ENCODE data around the gene WDR86. TPM values are rescaled to one million over a fixed set of nuclear protein-coding genes. Genes with fewer than 3 reads are reported as not detected.
A peak's percentile ranks its signal among the peaks of the same experiment; 100 is the strongest.

WDR86 gene
- total RNA-seq: under 1 TPM; 0.26 to 0.32 TPM

GRCh38 chr7:151409667-151410404 lies at the start of gene WDR86:
WDR86 (minus strand) TSS chr7:151410038; CDS start chr7:151409589, 449 bp downstream.
- CTCF ChIA-PET: interaction anchor here (0.8 kb wide), 1 partner anchor 20 kb away, joined by 3 read pairs; no protein-coding TSS in a partner anchor

GRCh38 chr7:151457534-151457933 lies 47.7 kb upstream of the WDR86 start:
- no peak overlapping the region for H3K27ac Mint-ChIP-seq
- peaks cover 10% of the 10 kb centered on the region for H3K4me1 Mint-ChIP-seq (ENCODE audit: low read depth)
- peaks cover 12% of the 10 kb centered on the region for H3K27me3 Mint-ChIP-seq (ENCODE audit: low read depth)
- ChIA-PET CTCF (interaction anchor here (1.0 to 2.3 kb wide), 4 partner anchors 9 to 142 kb away, joined by 3 to 10 read pairs (median 4); no protein-coding TSS in a partner anchor), POLR2A (no interaction called here)
- DNase-seq: no peak
- H3K9me3 Mint-ChIP-seq (ENCODE audit: insufficient read depth): peaks cover 8% of the 10 kb centered on the region
- H3K4me3 Mint-ChIP-seq: no peak overlapping the region
- ATAC-seq: no peak
- H3K36me3 Mint-ChIP-seq (ENCODE audit: low read depth): peaks cover 6% of the 10 kb centered on the region

More at GRCh38 chr7:151409667-151410404, at the start of gene WDR86:
- POLR2A ChIA-PET: no interaction called here
- peaks cover 10% of the 10 kb centered on the region for H3K4me1 Mint-ChIP-seq (ENCODE audit: low read depth)
- ATAC-seq (peak; percentile 7), DNase-seq (no peak)
- H3K9me3 Mint-ChIP-seq (ENCODE audit: insufficient read depth): no peaks in the 10 kb centered on the region
- peaks cover 51% of the 10 kb centered on the region for H3K27me3 Mint-ChIP-seq (ENCODE audit: low read depth)
- peak within 1 kb of the TSS; percentile 40 for H3K4me3 Mint-ChIP-seq
- H3K27ac Mint-ChIP-seq: peak within 1 kb of the TSS; percentile 54
- H3K36me3 Mint-ChIP-seq (ENCODE audit: low read depth): no peaks in the 10 kb centered on the region

GRCh38 chr7:151456782-151457181 lies 46.9 kb upstream of the WDR86 start:
- DNase-seq: no peak
- peaks cover 12% of the 10 kb centered on the region for H3K27me3 Mint-ChIP-seq (ENCODE audit: low read depth)
- CTCF ChIA-PET: interaction anchor here (1.0 to 2.3 kb wide), 4 partner anchors 8 to 141 kb away, joined by 3 to 10 read pairs (median 4); no protein-coding TSS in a partner anchor

GRCh38 chr7:151456276-151456675 lies 46.4 kb upstream of the WDR86 start:
- DNase-seq (no peak), ATAC-seq (no peak)
- peaks cover 10% of the 10 kb centered on the region for H3K4me1 Mint-ChIP-seq (ENCODE audit: low read depth)
- peaks cover 12% of the 10 kb centered on the region for H3K27me3 Mint-ChIP-seq (ENCODE audit: low read depth)
- POLR2A ChIA-PET: no interaction called here
- no peaks in the 10 kb centered on the region for H3K36me3 Mint-ChIP-seq (ENCODE audit: low read depth)
- H3K27ac Mint-ChIP-seq: no peak overlapping the region
- H3K4me3 Mint-ChIP-seq: no peak overlapping the region
- CTCF ChIA-PET: interaction anchor here (1.0 to 2.3 kb wide), 4 partner anchors 8 to 141 kb away, joined by 3 to 10 read pairs (median 4); no protein-coding TSS in a partner anchor
- no peaks in the 10 kb centered on the region for H3K9me3 Mint-ChIP-seq (ENCODE audit: insufficient read depth)

More at GRCh38 chr7:151456782-151457181, 46.9 kb upstream of the WDR86 start:
- no peak overlapping the region for H3K27ac Mint-ChIP-seq
- H3K4me1 Mint-ChIP-seq (ENCODE audit: low read depth): peaks cover 10% of the 10 kb centered on the region
- H3K36me3 Mint-ChIP-seq (ENCODE audit: low read depth): no peaks in the 10 kb centered on the region
- POLR2A ChIA-PET: no interaction called here
- ATAC-seq: no peak
- H3K9me3 Mint-ChIP-seq (ENCODE audit: insufficient read depth): peaks cover under 1% of the 10 kb centered on the region
- H3K4me3 Mint-ChIP-seq: no peak overlapping the region

- no peak overlapping the region for H3K27ac Mint-ChIP-seq
- CTCF ChIA-PET: no interaction called here
- peaks cover 10% of the 10 kb centered on the region for H3K4me1 Mint-ChIP-seq (ENCODE audit: low read depth)
- H3K4me3 Mint-ChIP-seq: no peak overlapping the region
- POLR2A ChIA-PET: no interaction called here
- H3K36me3 Mint-ChIP-seq (ENCODE audit: low read depth): no peaks in the 10 kb centered on the region
- no peaks in the 10 kb centered on the region for H3K9me3 Mint-ChIP-seq (ENCODE audit: insufficient read depth)
- ATAC-seq (no peak), DNase-seq (no peak)
- H3K27me3 Mint-ChIP-seq (ENCODE audit: low read depth): peaks cover 13% of the 10 kb centered on the region
Measured at GRCh38 chr7:151455690-151456089, 45.9 kb upstream of the WDR86 start.

- Mint-ChIP-seq H3K36me3 (ENCODE audit: low read depth) (no peaks in the 10 kb centered on the region), H3K27me3 (ENCODE audit: low read depth) (peaks cover 9% of the 10 kb centered on the region), H3K9me3 (ENCODE audit: insufficient read depth) (no peaks in the 10 kb centered on the region), H3K4me1 (ENCODE audit: low read depth) (peaks cover 10% of the 10 kb centered on the region), H3K27ac (no peak overlapping the region), H3K4me3 (no peak overlapping the region)
- DNase-seq (no peak), ATAC-seq (no peak)
- ChIA-PET CTCF (no interaction called here), POLR2A (no interaction called here)
Measured at GRCh38 chr7:151454932-151455530, 45.2 kb upstream of the WDR86 start.

GRCh38 chr7:151454305-151454704 lies 44.5 kb upstream of the WDR86 start:
- ATAC-seq (no peak), DNase-seq (no peak)
- POLR2A ChIA-PET: no interaction called here
- Mint-ChIP-seq H3K27me3 (ENCODE audit: low read depth) (peaks cover 11% of the 10 kb centered on the region), H3K9me3 (ENCODE audit: insufficient read depth) (no peaks in the 10 kb centered on the region), H3K4me3 (no peak overlapping the region), H3K27ac (no peak overlapping the region), H3K4me1 (ENCODE audit: low read depth) (peaks cover 15% of the 10 kb centered on the region), H3K36me3 (ENCODE audit: low read depth) (no peaks in the 10 kb centered on the region)
- CTCF ChIA-PET: interaction anchor here (1.4 kb wide), 1 partner anchor 104 kb away, joined by 4 read pairs; no protein-coding TSS in a partner anchor

GRCh38 chr7:151453326-151453791 lies 43.5 kb upstream of the WDR86 start:
- ChIA-PET CTCF (interaction anchor here (1.4 kb wide), 1 partner anchor 103 kb away, joined by 4 read pairs; no protein-coding TSS in a partner anchor), POLR2A (no interaction called here)
- peak; percentile 52 for DNase-seq
- Mint-ChIP-seq H3K4me1 (ENCODE audit: low read depth) (peaks cover 17% of the 10 kb centered on the region), H3K36me3 (ENCODE audit: low read depth) (no peaks in the 10 kb centered on the region), H3K9me3 (ENCODE audit: insufficient read depth) (no peaks in the 10 kb centered on the region), H3K27me3 (ENCODE audit: low read depth) (peaks cover 11% of the 10 kb centered on the region), H3K27ac (no peak overlapping the region), H3K4me3 (no peak overlapping the region)
- ATAC-seq: no peak

- ATAC-seq: no peak
- ChIA-PET CTCF (interaction anchor here (1.2 to 6.1 kb wide), 3 partner anchors 85 to 307 kb away, joined by 3 to 193 read pairs (median 4); no protein-coding TSS in a partner anchor), POLR2A (no interaction called here)
- no peak overlapping the region for H3K27ac Mint-ChIP-seq
- DNase-seq: no peak
- H3K4me3 Mint-ChIP-seq: no peak overlapping the region
- peaks cover 10% of the 10 kb centered on the region for H3K27me3 Mint-ChIP-seq (ENCODE audit: low read depth)
- H3K36me3 Mint-ChIP-seq (ENCODE audit: low read depth): no peaks in the 10 kb centered on the region
- H3K4me1 Mint-ChIP-seq (ENCODE audit: low read depth): peaks cover 17% of the 10 kb centered on the region
- H3K9me3 Mint-ChIP-seq (ENCODE audit: insufficient read depth): no peaks in the 10 kb centered on the region
Measured at GRCh38 chr7:151452680-151453325, 43.0 kb upstream of the WDR86 start.

- H3K9me3 Mint-ChIP-seq (ENCODE audit: insufficient read depth): no peaks in the 10 kb centered on the region
- DNase-seq (no peak), ATAC-seq (no peak)
- peaks cover 6% of the 10 kb centered on the region for H3K27me3 Mint-ChIP-seq (ENCODE audit: low read depth)
- no peak overlapping the region for H3K4me3 Mint-ChIP-seq
- H3K36me3 Mint-ChIP-seq (ENCODE audit: low read depth): no peaks in the 10 kb centered on the region
- H3K27ac Mint-ChIP-seq: no peak overlapping the region
- H3K4me1 Mint-ChIP-seq (ENCODE audit: low read depth): peaks cover 13% of the 10 kb centered on the region
- ChIA-PET POLR2A (no interaction called here), CTCF (interaction anchor here (1.2 to 6.1 kb wide), 3 partner anchors 84 to 308 kb away, joined by 3 to 193 read pairs (median 6); no protein-coding TSS in a partner anchor)
Measured at GRCh38 chr7:151451626-151452571, 42.1 kb upstream of the WDR86 start.

GRCh38 chr7:151451156-151451555 lies 41.3 kb upstream of the WDR86 start:
- CTCF ChIA-PET: interaction anchor here (1.4 to 6.1 kb wide), 3 partner anchors 84 to 136 kb away, joined by 6 to 193 read pairs (median 90); no protein-coding TSS in a partner anchor
- Mint-ChIP-seq H3K4me1 (ENCODE audit: low read depth) (peaks cover 13% of the 10 kb centered on the region), H3K27me3 (ENCODE audit: low read depth) (peaks cover 6% of the 10 kb centered on the region), H3K36me3 (ENCODE audit: low read depth) (no peaks in the 10 kb centered on the region), H3K27ac (no peak overlapping the region), H3K4me3 (no peak overlapping the region), H3K9me3 (ENCODE audit: insufficient read depth) (no peaks in the 10 kb centered on the region)
- ATAC-seq: no peak
- POLR2A ChIA-PET: no interaction called here
- no peak for DNase-seq

Measured in activated CD8-positive, alpha-beta T cell treated with anti-CD3 and anti-CD28 coated beads, Interleukin-2, amount 10 ng/mL, durations not matched to agents 7 days and 5 days (primary cell).